ENCODE data around the gene FXYD2. TPM values are rescaled to one million over a fixed set of nuclear protein-coding genes. Genes with fewer than 3 reads are reported as not detected.
"Not testable (repeated sequence)": the region's sequence is repeated elsewhere in the genome, so short reads cannot be mapped to it uniquely, and the experiment has no call there.

The FXYD2 gene
- total RNA-seq, 1 donor from 2014 or later: 0.62 TPM

- no peak for DNase-seq
Measured at GRCh38 chr11:117820071-117820470, 4.5 kb downstream of the FXYD2 start.

- DNase-seq: peak; percentile 54
Measured at GRCh38 chr11:117819096-117820040, 5.2 kb downstream of the FXYD2 start.

GRCh38 chr11:117818041-117818873 is 6.3 kb downstream of the FXYD2 start:
- DNase-seq: no peak

GRCh38 chr11:117817368-117818040 is 7.0 kb downstream of the FXYD2 start:
- DNase-seq: peak; percentile 69

- DNase-seq: no peak
Measured at GRCh38 chr11:117816846-117817367, 7.6 kb downstream of the FXYD2 start.

GRCh38 chr11:117816151-117816741 is 8.3 kb downstream of the FXYD2 start:
- no peak for DNase-seq

GRCh38 chr11:117815262-117815803 is 9.2 kb downstream of the FXYD2 start:
- DNase-seq: no peak

- DNase-seq: no peak
Measured at GRCh38 chr11:117814766-117815261, 9.7 kb downstream of the FXYD2 start.

- DNase-seq: no peak
Measured at GRCh38 chr11:117814204-117814765, 10.3 kb downstream of the FXYD2 start.

- DNase-seq: not testable (repeated sequence)
Measured at GRCh38 chr11:117810056-117810451, 14.5 kb downstream of the FXYD2 start.

- DNase-seq: peak; percentile 82
Measured at GRCh38 chr11:117809236-117810055, 15.1 kb downstream of the FXYD2 start.

- no peak for DNase-seq
Measured at GRCh38 chr11:117808784-117809183, 15.8 kb downstream of the FXYD2 start.

- peak; percentile 40 for DNase-seq
Measured at GRCh38 chr11:117807482-117808327, 16.8 kb downstream of the FXYD2 start.

- DNase-seq: no peak
Measured at GRCh38 chr11:117806846-117807245, 17.7 kb downstream of the FXYD2 start.

GRCh38 chr11:117805045-117805444 is 19.5 kb downstream of the FXYD2 start:
- no peak for DNase-seq

GRCh38 chr11:117803896-117804295 is 20.6 kb downstream of the FXYD2 start:
- no peak for DNase-seq

- no peak for DNase-seq
Measured at GRCh38 chr11:117799634-117800033, 24.9 kb downstream of the FXYD2 start.

- peak; percentile 40 for DNase-seq
Measured at GRCh38 chr11:117796872-117797529, 27.5 kb downstream of the FXYD2 start, which contains the start of gene DSCAML1. TSS of gene DSCAML1 (minus strand) at chr11:117797216. CDS start at chr11:117797079, 137 bp downstream.
